HCT116 (cell line): ENCODE measurements around the gene LELP1. TPM values are rescaled to one million over a fixed set of nuclear protein-coding genes. Genes with fewer than 3 reads are reported as not detected.

ENCODE experiments used
- ATAC-seq: fragments of 200-7000 bp; cut with Tn5 transposase; 2 replicates; pipeline ENCODE4 v1.9.1; 2020; ENCODE audit warnings: mild to moderate bottlenecking, moderate library complexity
- BruUV-seq: library from RNA; stranded (reverse); fragments of 400-500 nt; replicated peaks from 2 replicates; lab custom pipeline; 2021; lab: Mats Ljungman, UMichigan
- CTCF ChIA-PET: fragments of 300-600 bp; sonication (Branson Sonifier 250); formaldehyde crosslinking; loops from one replicate; lab custom pipeline; 2021; ENCODE audit warnings: antibody characterized with exemption; lab: Charles Lee
- POLR2A ChIA-PET: fragments of 300-600, 350-600 bp; sonication (Branson Sonifier 250); formaldehyde crosslinking; loops from one replicate; lab custom pipeline; 2021; ENCODE audit warnings: antibody characterized with exemption; lab: Charles Lee
- RAD21 ChIA-PET, 2 experiments: fragments of 300-600 bp; sonication (Branson Sonifier 250); formaldehyde crosslinking; loops; one replicate each; lab custom pipeline; 2023; ENCODE audit warnings: low total read pairs in 2 of 2; ENCODE audit not compliant: uncharacterized antibody in 2 of 2, unreplicated experiment in 2 of 2, low non-redundant PET in 1 of 2; lab: Charles Lee
- DNase-seq: peaks from one replicate; pipeline ENCODE4 v3.0.0-alpha.2; 2010; ENCODE audit warnings: low read depth, low spot score
- H2AFZ ChIP-seq: fragments of 200-600 bp; shearing (Covaris generic), sonication (generic); 2 replicates; pipeline ENCODE4 v1.6.1; 2017; ENCODE audit warnings: low read depth, mixed run types, mixed read lengths, antibody characterized with exemption, low read length; ENCODE audit not compliant: poor library complexity, severe bottlenecking
- H3K27ac ChIP-seq: 2 replicates; pipeline ENCODE4 v1.5.1; 2012; ENCODE audit warnings: low read depth, low read length
- H3K27me3 ChIP-seq: fragments of 200-600 bp; sonication (generic); 2 replicates; pipeline ENCODE4 v1.6.1; 2016; ENCODE audit warnings: mixed run types, low read length, mixed read lengths; ENCODE audit not compliant: insufficient read depth
- H3K36me3 ChIP-seq, 2 experiments: fragments of 200-500 bp in 1 of 2; fragments of 200-600 bp in 1 of 2; sonication (Bioruptor generic) in 1 of 2; sonication (generic) in 1 of 2; 2 replicates each; pipeline versions ENCODE4 v1.5.1 to v1.6.1; 2014 to 2016; ENCODE audit warnings: low read length in 2 of 2, inconsistent platforms in 1 of 2, mixed read lengths in 1 of 2, mixed run types in 1 of 2; ENCODE audit not compliant: insufficient read depth in 2 of 2, control insufficient read depth in 1 of 2
- H3K4me1 ChIP-seq, 2 experiments: fragments of 200-600 bp in 1 of 2; sonication (generic) in 1 of 2; 2 replicates each; pipeline versions ENCODE4 v1.5.1 to v1.6.1; 2012 to 2017; ENCODE audit warnings: low read length in 2 of 2, inconsistent platforms in 1 of 2, mild to moderate bottlenecking in 1 of 2, mixed read lengths in 1 of 2, mixed run types in 1 of 2, moderate library complexity in 1 of 2; ENCODE audit not compliant: insufficient read depth in 2 of 2, control insufficient read depth in 1 of 2
- H3K4me2 ChIP-seq: fragments of 200-600 bp; sonication (generic); 2 replicates; pipeline ENCODE4 v1.6.1; 2017; ENCODE audit warnings: mixed run types, low read length, mixed read lengths
- H3K4me3 ChIP-seq, 2 experiments: fragments of 200-600 bp in 1 of 2; sonication (generic) in 1 of 2; replicated peaks in 1 of 2; 2 replicates each; pipeline ENCODE4 v1.5.1; 2011 to 2016; ENCODE audit warnings: low read length in 2 of 2, control low read depth in 1 of 2, low read depth in 1 of 2, mild to moderate bottlenecking in 1 of 2, mixed read lengths in 1 of 2, mixed run types in 1 of 2
- H3K79me2 ChIP-seq: fragments of 200-600 bp; sonication (generic); 2 replicates; pipeline ENCODE4 v1.6.1; 2017; ENCODE audit warnings: mild to moderate bottlenecking, mixed run types, low read length, moderate library complexity, mixed read lengths; ENCODE audit not compliant: insufficient read depth
- H3K9ac ChIP-seq: fragments of 200-600 bp; sonication (generic); 2 replicates; pipeline ENCODE4 v1.6.1; 2016; ENCODE audit warnings: low read length, mixed read lengths
- H3K9me2 ChIP-seq: fragments of 200-600 bp; sonication (generic), shearing (Covaris generic); 2 replicates; pipeline ENCODE4 v1.6.1; 2017; ENCODE audit warnings: mixed run types, mild to moderate bottlenecking, moderate library complexity; ENCODE audit not compliant: insufficient read depth
- H3K9me3 ChIP-seq, 2 experiments: fragments of 200-500 bp in 1 of 2; fragments of 200-600 bp in 1 of 2; sonication (Bioruptor generic) in 1 of 2; sonication (generic) in 1 of 2; 2 replicates each; pipeline ENCODE4 v1.6.1; 2014 to 2017; ENCODE audit warnings: low read length in 2 of 2, mixed read lengths in 2 of 2, inconsistent platforms in 1 of 2, low read depth in 1 of 2, mild to moderate bottlenecking in 1 of 2, mixed run types in 1 of 2, moderate library complexity in 1 of 2; ENCODE audit not compliant: control insufficient read depth in 1 of 2, insufficient read depth in 1 of 2
- H4K20me1 ChIP-seq: fragments of 200-600 bp; sonication (generic), shearing (Covaris generic); 2 replicates; pipeline ENCODE4 v1.6.1; 2017; ENCODE audit warnings: mixed run types, mild to moderate bottlenecking, moderate library complexity; ENCODE audit not compliant: insufficient read depth
- CTCF ChIP-seq, 3 experiments: fragments of 200-600 bp in 1 of 3; sonication (generic) in 1 of 3; IDR thresholded peaks in 2 of 3; conservative IDR thresholded peaks in 1 of 3; 2 replicates each; pipeline ENCODE4 v1.5.1; 2012 to 2017; ENCODE audit warnings: low read depth in 2 of 3, low read length in 2 of 3, antibody characterized with exemption in 1 of 3, borderline replicate concordance in 1 of 3, control low read depth in 1 of 3, mild to moderate bottlenecking in 1 of 3, mixed read lengths in 1 of 3, mixed run types in 1 of 3, moderate library complexity in 1 of 3; ENCODE audit not compliant: insufficient read depth in 1 of 3
- ELF1 ChIP-seq: IDR thresholded peaks from 2 replicates; pipeline ENCODE4 v1.6.1; 2012; ENCODE audit warnings: low read depth, borderline replicate concordance
- EZH2 ChIP-seq: fragments of 200-600 bp; sonication (generic); IDR thresholded peaks from 2 replicates; pipeline ENCODE4 v1.6.1; 2017; ENCODE audit warnings: antibody characterized with exemption, mixed run types
- JUND ChIP-seq: IDR thresholded peaks from 2 replicates; pipeline ENCODE4 v1.6.1; 2012
- POLR2A ChIP-seq: IDR thresholded peaks from 2 replicates; pipeline ENCODE4 v1.7.0; 2011; ENCODE audit warnings: borderline replicate concordance; ENCODE audit not compliant: insufficient read depth, insufficient read length; ENCODE audit errors: extremely low read depth
- RAD21 ChIP-seq: IDR thresholded peaks from 2 replicates; pipeline ENCODE4 v1.6.1; 2012; ENCODE audit warnings: low read depth, mild to moderate bottlenecking
- SP1 ChIP-seq: IDR thresholded peaks from 2 replicates; pipeline ENCODE4 v1.6.1; 2012; ENCODE audit warnings: low read depth
- SRF ChIP-seq: IDR thresholded peaks from 2 replicates; pipeline ENCODE4 v1.6.1; 2012; ENCODE audit warnings: low read depth
- YY1 ChIP-seq: IDR thresholded peaks from 2 replicates; pipeline ENCODE4 v1.6.1; 2011; ENCODE audit warnings: low read length, low read depth, moderate library complexity, mild to moderate bottlenecking; ENCODE audit not compliant: insufficient replicate concordance; ENCODE audit errors: extremely low read depth
- ZFX ChIP-seq: fragments of 450-650 bp; IDR thresholded peaks from 2 replicates; pipeline ENCODE4 v1.6.1; 2017
- ZNF274 ChIP-seq: fragments of 200-500 bp; sonication (Bioruptor generic); IDR thresholded peaks from 2 replicates; pipeline ENCODE4 v1.6.1; 2014; ENCODE audit warnings: mild to moderate bottlenecking, low read depth, low read length, inconsistent platforms
- intact Hi-C: fragments of 100-400 bp; cut with micrococcal nuclease; formaldehyde crosslinking; loops from 2 replicates; pipeline ENCODE4 v1.10.0; 2022
- total RNA-seq: library from RNA; stranded (reverse); gene quantifications from one replicate; pipeline ENCODE4 v1.2.1, GENCODE V29; 2021; ENCODE audit not compliant: unreplicated experiment
- TF ChIP-seq, protein P1 (sequence below): IDR thresholded peaks from 2 replicates; pipeline ENCODE4 v1.6.1; 2011; ENCODE audit warnings: mild to moderate bottlenecking, low read length, moderate library complexity; ENCODE audit not compliant: insufficient replicate concordance; ENCODE audit errors: extremely low read depth
- TF ChIP-seq, protein P2 (sequence below): IDR thresholded peaks from 2 replicates; pipeline ENCODE4 v1.6.1; 2012
- TF ChIP-seq, protein P3 (sequence below): IDR thresholded peaks from 2 replicates; pipeline ENCODE4 v1.6.1; 2012; ENCODE audit warnings: low read depth

Gene LELP1
- total RNA-seq, 1 experiment from 2014 or later, result not detected

GRCh38 chr1:153168686-153169085, 34.5 kb upstream of the LELP1 start:
- ChIA-PET RAD21 (no interaction called here), CTCF (no interaction called here), POLR2A (no interaction called here)
- H3K4me1 ChIP-seq, result no peaks in the 10 kb centered on the region
- H2AFZ ChIP-seq, result no peak overlapping the region
- no peaks in the 10 kb centered on the region for H3K36me3 ChIP-seq
- no peak for TF ChIP-seq SRF
- no peak for TF ChIP-seq CTCF (IDR thresholded peaks at IDR 0.05 in 2 of 3, conservative IDR thresholded peaks at IDR 0.05 in 1 of 3; ENCODE audit: borderline replicate concordance in 1 of 3, insufficient read depth in 1 of 3, low read depth in 2 of 3, low read length in 2 of 3)
- no peak for TF ChIP-seq ELF1
- no peaks in the 10 kb centered on the region for H3K9me3 ChIP-seq
- no peak for ATAC-seq
- no peaks in the 10 kb centered on the region for H3K9me2 ChIP-seq
- H4K20me1 ChIP-seq, result no peaks in the 10 kb centered on the region
- DNase-seq, result no peak
- H3K4me3 ChIP-seq, result no peak overlapping the region
- peaks cover 48% of the 10 kb centered on the region for H3K27me3 ChIP-seq
- no peak overlapping the region for H3K27ac ChIP-seq
- no peaks in the 10 kb centered on the region for H3K79me2 ChIP-seq
- BruUV-seq, result no TSS peak
- intact Hi-C loops, result loop anchor here (1.0 kb wide), 1 partner anchor 10 kb away; no protein-coding TSS in a partner anchor
- no peak overlapping the region for H3K9ac ChIP-seq
- H3K4me2 ChIP-seq, result no peak overlapping the region

GRCh38 chr1:153174624-153175023, 28.6 kb upstream of the LELP1 start:
- Histone ChIP-seq H3K27me3 (peaks cover 53% of the 10 kb centered on the region), H3K36me3 (no peaks in the 10 kb centered on the region), H3K27ac (no peak overlapping the region), H3K4me2 (no peak overlapping the region), H4K20me1 (no peaks in the 10 kb centered on the region), H3K79me2 (no peaks in the 10 kb centered on the region), H2AFZ (no peak overlapping the region), H3K9ac (no peak overlapping the region), H3K4me1 (no peaks in the 10 kb centered on the region), H3K9me2 (no peaks in the 10 kb centered on the region), H3K9me3 (no peaks in the 10 kb centered on the region), H3K4me3 (no peak overlapping the region)
- intact Hi-C loops, result no loop called here
- RAD21 ChIA-PET, result no interaction called here
- CTCF ChIA-PET, result no interaction called here
- DNase-seq (no peak), ATAC-seq (no peak)
- no TSS peak for BruUV-seq
- POLR2A ChIA-PET, result no interaction called here
- TF ChIP-seq RAD21 (no peak), SP1 (no peak), JUND (no peak), YY1 (no peak), ZFX (no peak), POLR2A (no peak), ZNF274 (no peak), EZH2 (no peak)
- TF ChIP-seq, protein P1, sequence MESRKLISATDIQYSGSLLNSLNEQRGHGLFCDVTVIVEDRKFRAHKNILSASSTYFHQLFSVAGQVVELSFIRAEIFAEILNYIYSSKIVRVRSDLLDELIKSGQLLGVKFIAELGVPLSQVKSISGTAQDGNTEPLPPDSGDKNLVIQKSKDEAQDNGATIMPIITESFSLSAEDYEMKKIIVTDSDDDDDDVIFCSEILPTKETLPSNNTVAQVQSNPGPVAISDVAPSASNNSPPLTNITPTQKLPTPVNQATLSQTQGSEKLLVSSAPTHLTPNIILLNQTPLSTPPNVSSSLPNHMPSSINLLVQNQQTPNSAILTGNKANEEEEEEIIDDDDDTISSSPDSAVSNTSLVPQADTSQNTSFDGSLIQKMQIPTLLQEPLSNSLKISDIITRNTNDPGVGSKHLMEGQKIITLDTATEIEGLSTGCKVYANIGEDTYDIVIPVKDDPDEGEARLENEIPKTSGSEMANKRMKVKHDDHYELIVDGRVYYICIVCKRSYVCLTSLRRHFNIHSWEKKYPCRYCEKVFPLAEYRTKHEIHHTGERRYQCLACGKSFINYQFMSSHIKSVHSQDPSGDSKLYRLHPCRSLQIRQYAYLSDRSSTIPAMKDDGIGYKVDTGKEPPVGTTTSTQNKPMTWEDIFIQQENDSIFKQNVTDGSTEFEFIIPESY, result no peak
- TF ChIP-seq, protein P2, sequence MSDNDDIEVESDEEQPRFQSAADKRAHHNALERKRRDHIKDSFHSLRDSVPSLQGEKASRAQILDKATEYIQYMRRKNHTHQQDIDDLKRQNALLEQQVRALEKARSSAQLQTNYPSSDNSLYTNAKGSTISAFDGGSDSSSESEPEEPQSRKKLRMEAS, result no peak
- TF ChIP-seq, protein P3, sequence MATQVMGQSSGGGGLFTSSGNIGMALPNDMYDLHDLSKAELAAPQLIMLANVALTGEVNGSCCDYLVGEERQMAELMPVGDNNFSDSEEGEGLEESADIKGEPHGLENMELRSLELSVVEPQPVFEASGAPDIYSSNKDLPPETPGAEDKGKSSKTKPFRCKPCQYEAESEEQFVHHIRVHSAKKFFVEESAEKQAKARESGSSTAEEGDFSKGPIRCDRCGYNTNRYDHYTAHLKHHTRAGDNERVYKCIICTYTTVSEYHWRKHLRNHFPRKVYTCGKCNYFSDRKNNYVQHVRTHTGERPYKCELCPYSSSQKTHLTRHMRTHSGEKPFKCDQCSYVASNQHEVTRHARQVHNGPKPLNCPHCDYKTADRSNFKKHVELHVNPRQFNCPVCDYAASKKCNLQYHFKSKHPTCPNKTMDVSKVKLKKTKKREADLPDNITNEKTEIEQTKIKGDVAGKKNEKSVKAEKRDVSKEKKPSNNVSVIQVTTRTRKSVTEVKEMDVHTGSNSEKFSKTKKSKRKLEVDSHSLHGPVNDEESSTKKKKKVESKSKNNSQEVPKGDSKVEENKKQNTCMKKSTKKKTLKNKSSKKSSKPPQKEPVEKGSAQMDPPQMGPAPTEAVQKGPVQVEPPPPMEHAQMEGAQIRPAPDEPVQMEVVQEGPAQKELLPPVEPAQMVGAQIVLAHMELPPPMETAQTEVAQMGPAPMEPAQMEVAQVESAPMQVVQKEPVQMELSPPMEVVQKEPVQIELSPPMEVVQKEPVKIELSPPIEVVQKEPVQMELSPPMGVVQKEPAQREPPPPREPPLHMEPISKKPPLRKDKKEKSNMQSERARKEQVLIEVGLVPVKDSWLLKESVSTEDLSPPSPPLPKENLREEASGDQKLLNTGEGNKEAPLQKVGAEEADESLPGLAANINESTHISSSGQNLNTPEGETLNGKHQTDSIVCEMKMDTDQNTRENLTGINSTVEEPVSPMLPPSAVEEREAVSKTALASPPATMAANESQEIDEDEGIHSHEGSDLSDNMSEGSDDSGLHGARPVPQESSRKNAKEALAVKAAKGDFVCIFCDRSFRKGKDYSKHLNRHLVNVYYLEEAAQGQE, result no peak
